OCI-LY1 (cell line): ENCODE data around the gene CYTH2.

Experiments used
- EZH2 ChIP-seq: fragments of 200-600 bp; sonication (generic), shearing (Covaris generic); IDR thresholded peaks from 2 replicates; pipeline ENCODE4 v1.8.0; 2017; ENCODE audit warnings: borderline replicate concordance, mixed run types, mild to moderate bottlenecking, antibody characterized with exemption, low read length, moderate library complexity, mixed read lengths
- TF ChIP-seq, protein P1 (sequence below): fragments of 200-600 bp; sonication (generic), shearing (Covaris generic); IDR thresholded peaks from 2 replicates; pipeline ENCODE4 v1.5.1; 2017; ENCODE audit warnings: mild to moderate bottlenecking, antibody characterized with exemption, low read length, moderate library complexity, mixed read lengths

DNA sequence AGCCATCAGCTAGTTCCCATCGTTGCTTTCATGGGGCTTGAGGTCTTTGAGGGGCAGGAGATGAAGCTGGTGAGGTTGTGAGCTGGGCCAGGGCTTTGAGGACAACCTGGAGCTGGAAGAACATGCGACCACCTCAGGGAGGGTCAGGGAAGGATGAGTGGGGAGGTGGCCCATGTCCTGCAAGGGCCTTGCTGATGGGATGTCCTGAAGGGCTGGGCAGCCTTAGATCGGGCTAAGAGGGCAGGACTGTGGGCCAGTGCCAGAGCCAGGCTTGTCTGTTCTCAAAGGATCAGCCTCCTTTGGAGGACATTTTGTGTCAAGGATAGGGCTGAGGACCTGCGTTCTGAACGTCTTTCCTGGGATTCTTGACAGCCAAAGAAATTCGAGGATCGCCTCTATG lies 10.5 kb downstream of the CYTH2 start:
- TF ChIP-seq, protein P1, sequence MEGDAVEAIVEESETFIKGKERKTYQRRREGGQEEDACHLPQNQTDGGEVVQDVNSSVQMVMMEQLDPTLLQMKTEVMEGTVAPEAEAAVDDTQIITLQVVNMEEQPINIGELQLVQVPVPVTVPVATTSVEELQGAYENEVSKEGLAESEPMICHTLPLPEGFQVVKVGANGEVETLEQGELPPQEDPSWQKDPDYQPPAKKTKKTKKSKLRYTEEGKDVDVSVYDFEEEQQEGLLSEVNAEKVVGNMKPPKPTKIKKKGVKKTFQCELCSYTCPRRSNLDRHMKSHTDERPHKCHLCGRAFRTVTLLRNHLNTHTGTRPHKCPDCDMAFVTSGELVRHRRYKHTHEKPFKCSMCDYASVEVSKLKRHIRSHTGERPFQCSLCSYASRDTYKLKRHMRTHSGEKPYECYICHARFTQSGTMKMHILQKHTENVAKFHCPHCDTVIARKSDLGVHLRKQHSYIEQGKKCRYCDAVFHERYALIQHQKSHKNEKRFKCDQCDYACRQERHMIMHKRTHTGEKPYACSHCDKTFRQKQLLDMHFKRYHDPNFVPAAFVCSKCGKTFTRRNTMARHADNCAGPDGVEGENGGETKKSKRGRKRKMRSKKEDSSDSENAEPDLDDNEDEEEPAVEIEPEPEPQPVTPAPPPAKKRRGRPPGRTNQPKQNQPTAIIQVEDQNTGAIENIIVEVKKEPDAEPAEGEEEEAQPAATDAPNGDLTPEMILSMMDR = no peak
- no peak for TF ChIP-seq EZH2
